ENCODE data around the gene TMEM81.

DNA sequence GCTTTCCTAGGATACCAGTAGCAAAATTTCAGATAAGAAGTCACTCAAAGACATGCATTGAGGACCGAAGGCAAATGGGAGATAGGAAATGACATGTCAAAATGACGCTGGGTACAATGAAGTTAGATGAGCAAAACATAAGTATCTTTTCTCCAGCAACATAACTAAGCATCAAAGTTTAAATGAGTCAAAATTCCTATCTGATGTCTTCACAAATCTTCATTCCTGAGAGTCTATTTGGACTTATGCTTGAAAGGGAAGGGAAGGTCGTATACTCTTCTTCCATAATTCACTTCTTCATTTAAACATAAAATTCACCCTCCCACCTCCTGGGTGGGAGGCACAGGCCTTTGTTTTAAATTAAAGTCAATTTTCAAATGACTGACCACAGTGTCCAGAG lies 4.1 kb upstream of the TMEM81 start:
- TF ChIP-seq, protein P1, sequence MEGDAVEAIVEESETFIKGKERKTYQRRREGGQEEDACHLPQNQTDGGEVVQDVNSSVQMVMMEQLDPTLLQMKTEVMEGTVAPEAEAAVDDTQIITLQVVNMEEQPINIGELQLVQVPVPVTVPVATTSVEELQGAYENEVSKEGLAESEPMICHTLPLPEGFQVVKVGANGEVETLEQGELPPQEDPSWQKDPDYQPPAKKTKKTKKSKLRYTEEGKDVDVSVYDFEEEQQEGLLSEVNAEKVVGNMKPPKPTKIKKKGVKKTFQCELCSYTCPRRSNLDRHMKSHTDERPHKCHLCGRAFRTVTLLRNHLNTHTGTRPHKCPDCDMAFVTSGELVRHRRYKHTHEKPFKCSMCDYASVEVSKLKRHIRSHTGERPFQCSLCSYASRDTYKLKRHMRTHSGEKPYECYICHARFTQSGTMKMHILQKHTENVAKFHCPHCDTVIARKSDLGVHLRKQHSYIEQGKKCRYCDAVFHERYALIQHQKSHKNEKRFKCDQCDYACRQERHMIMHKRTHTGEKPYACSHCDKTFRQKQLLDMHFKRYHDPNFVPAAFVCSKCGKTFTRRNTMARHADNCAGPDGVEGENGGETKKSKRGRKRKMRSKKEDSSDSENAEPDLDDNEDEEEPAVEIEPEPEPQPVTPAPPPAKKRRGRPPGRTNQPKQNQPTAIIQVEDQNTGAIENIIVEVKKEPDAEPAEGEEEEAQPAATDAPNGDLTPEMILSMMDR (IDR thresholded peaks at IDR 0.05) = no peak
- no peak for TF ChIP-seq POLR2AphosphoS5 (IDR thresholded peaks at IDR 0.05; ENCODE audit: low read depth, low read length)
- no peak for TF ChIP-seq YY1 (IDR thresholded peaks at IDR 0.05; ENCODE audit: low read depth)
- TF ChIP-seq ELF1 (IDR thresholded peaks at IDR 0.05) = no peak
- no peak for TF ChIP-seq SMC3 (IDR thresholded peaks at IDR 0.05; ENCODE audit: low read depth, low read length)
- no peak for TF ChIP-seq FOXJ3 (CRISPR knock-in tag; IDR thresholded peaks at IDR 0.05)
- TF ChIP-seq RFX5 (IDR thresholded peaks at IDR 0.05; ENCODE audit: low read length) = no peak
- TF ChIP-seq SIN3A (IDR thresholded peaks at IDR 0.05; ENCODE audit: borderline replicate concordance, low read depth, low read length) = no peak

Measured in SK-N-SH (cell line).